NCI-H774 (cell line): ENCODE results near the gene TNFRSF9.

Source experiments
- DNase-seq: peaks from one replicate; lab custom pipeline; 2025; lab: John Stamatoyannopoulos, UW

Gene TNFRSF9

DNA sequence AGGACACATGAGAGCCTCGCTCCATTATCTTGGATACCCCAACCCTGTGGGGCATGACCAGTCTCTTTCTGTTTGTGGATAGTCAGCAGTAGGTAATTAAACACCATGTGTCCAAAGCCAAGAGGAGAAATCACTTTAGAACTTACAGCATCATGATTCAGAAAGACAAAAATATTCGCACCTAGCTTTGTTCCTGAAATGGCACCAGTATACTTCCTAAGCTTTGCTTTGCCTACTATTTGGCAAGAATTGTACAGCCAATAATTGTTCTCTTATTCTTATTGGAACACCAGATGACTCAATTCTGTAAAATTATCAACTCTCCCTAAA is 24.2 kb downstream of the TNFRSF9 start:
- no peak for DNase-seq

DNA sequence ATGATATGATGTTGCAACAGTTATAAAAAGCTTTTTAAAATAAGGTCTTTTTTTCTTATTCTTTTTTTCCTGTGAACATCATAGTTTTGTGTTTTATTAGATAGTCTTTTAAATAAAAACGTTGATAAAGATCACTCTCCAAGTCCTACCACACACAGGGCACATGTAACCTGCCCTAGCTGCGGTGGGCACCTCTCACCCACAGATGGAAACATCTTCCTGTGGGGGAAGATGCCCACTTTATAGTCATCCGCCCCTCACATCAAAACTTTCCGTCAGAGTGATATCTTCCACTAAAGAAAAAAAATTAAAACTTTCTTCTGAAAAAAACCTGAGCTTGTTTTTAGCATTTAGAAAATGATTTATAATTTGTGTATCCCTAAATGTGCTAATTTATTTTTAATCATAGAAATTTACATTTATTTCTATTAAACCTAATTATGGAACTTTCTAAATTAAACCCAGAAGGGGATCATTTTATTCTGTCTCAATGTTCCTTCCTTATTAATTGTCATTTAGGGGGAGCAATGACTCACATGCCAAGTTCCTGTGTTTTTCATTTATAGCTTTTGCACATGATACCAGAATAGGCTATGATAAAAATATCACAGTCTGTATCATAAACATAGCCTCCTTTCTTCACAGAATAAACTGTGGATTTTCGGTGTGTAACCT is 24.7 kb downstream of the TNFRSF9 start:
- no peak for DNase-seq

DNA sequence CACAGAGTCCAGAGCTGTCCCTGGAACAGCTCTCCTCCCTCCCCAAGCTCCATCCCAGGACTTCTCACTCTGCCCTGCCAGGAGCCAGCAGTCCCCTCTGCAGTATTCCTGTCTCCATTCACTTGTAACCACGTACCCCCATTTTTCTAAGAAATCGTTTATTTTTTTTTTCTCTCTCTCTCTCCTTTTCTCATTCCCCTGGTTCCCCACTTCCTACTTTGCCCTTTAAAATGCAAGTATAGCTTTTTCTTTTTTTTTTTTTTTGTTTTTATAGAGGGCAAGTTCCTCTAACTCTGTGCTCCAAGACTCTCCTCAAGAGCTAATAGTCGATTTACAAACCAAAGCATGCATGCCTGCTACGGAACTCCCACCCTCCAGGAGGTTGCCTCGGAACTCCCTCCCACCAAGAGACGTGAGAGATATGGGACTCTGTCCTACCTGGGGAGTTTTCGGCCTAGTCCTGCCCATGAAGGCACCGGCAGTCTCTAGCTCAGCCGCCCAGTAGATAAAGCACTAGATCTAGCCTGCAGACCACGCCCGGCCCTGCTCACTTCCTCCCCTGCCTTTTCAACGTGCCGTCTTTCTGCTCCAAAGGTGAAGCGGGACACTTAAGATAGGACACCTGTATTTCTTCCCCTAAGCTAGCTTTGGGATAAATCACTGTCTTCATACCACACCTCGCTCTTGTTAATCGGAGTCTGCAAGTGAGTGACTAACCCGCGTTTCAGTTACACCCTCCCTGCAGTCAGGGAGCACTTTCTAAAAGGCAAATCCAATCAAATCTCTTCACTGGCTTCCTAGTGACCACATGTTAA is 27.7 kb downstream of the TNFRSF9 start:
- no peak for DNase-seq

DNA sequence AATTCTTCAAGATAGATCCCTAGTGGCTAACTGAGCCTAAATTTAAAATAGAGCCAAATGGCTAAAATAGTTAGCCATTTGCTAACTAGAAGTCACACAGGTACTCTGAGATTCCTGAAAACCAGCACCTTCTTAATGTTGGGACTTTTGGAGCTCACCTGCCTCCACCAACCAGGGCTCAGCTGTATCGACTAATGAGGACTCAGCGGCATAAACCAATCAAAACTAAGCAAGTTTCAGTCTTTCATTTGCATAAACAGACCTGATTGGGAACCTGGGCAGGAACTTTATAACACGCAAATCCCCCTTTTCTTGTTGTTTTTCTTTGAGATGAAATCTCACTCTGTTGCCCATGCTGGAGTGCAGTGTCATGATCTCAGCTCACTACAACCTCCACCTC is 28.5 kb downstream of the TNFRSF9 start:
- DNase-seq = no peak

DNA sequence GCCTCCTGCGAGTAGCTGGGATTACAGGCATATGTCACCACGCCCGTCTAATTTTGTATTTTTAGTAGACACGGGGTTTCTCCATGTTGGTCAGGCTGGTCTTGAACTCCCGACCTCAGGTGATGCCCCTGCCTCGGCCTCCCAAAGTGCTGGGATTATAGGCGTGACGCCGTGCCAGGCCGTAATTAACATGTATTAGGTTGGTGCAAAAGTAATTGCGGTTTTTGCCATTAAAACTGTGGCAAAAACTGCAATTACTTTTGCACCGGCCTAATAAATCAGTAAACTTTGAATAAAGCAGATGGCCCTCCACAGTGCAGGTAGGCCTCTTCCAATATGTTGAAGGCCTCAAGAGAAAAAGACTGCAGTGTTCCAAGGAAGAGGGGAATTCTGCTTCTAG is 35.4 kb downstream of the TNFRSF9 start:
- no peak for DNase-seq

DNA sequence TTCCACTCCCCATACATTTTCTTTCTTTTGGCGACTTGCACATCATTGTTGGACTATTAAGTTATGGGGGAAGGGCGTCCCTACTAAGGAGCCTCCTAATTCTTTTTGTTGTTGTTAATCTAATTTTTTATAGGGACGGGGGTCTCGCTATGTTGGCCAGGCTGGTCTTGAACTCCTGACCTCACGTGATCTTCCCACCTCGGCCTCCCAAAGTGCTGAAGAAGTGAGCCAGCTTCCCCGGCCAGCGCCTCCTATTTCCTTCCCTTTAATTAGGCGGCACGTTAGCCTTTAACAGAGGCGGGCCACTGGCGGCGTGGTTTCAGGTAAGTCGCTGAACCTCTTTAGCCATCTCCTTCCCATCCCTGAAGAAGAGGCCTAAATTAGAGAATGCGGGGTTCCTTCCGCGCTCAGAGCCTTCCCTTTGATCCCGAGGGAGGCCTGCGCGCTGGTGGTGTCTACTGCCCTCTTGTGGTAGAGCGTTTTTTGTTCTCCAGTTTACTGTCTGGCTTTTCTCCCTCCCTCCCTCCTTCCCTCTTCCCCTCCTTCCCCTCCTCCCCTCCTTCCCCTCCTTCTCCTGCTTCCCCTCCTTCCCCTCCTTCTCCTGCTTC is 38.1 kb downstream of the TNFRSF9 start:
- peak; percentile 31 for DNase-seq

DNA sequence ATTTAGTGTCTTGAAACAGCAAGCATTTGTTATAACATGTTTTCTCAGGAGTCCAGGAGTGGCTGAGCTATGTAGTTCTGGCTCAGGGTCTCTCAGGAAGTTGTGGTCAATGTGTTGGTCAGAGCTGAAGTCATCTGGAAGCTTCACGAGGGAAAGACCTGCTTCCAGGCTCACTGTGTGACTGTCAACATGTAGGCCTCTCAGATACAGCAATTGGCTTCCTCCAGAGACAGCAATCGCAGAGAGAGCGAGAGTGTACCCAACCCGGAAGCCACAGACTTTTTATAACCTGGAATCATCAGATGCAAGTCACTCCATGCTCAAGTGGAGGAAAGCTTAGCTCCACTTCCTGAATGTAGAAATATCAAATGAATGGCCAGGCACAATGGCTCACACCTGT is 40.9 kb downstream of the TNFRSF9 start:
- DNase-seq = no peak

DNA sequence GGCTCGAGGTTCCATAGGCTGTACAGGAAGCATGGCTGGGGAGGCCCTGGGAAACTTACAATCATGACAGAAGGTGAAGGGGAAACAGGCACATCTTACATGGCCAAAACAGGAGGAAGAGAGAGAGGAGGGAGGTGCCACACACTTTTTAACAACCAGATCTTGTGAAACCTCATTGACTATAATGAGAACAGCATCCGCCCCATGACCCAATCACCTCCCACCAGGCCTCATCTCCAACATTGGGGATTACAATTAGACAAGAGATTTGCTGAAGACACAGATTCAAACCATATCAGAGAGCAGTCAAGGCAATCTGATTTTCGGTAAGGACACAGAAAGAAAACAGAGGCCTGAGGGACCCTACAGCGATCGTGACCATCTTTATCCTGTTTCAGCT is 41.7 kb downstream of the TNFRSF9 start:
- no peak for DNase-seq

DNA sequence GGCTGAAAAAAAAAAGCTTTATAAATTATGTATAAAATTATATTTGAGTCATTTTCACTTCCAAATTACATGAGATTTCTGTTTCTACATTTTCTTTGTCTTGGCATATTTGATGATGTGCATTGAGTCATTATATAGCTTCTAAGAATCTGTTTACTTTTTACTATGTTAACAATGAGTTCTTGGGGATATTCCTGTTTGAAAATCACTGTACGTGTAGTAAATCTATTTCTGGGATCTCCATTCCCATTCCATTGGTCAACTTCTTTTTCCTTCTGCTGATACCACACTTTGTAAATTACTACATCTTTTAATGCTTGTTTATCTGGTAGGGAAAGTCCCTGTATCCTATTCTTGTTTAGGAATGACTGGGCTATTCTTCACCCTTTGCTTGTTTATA is 43.6 kb downstream of the TNFRSF9 start:
- DNase-seq = no peak

DNA sequence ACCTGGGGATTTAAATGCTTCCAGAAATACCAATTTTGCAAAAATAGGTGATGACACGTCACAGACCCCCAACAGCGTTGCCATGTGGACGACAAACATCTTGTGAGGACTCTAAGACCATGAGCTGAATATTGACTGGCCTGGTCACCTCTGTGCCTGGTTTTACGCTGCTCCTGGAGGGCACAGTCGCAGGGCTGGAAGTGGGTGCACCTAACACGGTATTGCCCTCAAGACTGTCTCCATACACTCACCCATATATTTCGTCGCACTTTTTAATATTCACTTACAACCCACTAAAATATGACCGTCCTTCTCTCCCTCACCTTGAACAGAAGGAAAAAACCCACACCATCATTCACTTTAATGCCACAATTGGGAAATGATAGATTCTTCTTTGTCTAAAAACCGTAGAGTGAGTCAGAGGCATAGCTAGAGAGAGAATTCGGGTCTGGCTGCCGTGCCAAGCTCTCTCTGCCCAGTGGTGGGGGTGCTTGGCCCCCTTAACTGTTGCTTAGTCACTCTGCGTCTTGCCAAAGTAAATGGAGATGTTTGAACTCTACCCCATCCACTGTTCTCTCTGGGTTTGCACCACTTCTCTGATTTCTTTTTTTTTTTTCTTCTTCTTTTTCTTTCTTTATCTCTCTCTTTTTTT is 47.0 kb downstream of the TNFRSF9 start:
- no peak for DNase-seq

DNA sequence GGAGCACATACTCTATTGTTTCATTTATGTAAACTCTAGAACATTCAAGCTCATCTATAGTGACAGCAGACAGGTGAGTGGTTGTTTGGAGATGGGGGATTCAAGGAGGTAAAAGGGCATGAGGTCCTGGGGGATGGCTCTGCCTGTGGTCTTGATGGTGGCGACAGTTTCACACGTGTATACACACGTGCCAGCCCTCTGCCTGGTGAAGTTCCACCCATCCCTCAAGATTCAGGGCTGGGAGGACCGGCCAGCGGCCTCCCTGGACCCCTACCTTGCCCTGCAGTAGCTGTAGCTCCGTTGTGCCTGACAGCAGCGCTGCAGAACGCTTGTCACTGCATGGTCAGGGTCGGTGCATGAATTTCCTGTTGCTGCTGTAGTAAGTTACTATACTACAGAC is 48.8 kb downstream of the TNFRSF9 start:
- no peak for DNase-seq

DNA sequence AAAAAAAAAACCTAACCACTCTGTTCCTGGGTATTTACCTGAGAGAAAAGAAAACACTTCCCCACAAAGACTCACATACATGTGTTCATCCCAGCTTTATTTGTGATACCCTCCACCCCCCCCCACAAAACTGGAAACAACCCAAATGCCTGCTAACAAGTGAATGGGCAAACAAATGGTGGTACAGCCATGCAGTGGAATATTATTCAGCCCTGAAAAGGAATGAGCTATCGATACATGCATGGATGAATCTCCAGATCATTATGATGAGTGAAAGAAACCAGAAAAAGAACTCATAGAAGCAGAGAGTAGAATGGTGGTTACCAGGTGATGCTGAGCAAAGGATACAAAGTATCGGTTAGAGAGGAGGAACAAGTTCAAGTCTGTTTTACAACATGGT is 49.8 kb downstream of the TNFRSF9 start:
- DNase-seq = no peak

DNA sequence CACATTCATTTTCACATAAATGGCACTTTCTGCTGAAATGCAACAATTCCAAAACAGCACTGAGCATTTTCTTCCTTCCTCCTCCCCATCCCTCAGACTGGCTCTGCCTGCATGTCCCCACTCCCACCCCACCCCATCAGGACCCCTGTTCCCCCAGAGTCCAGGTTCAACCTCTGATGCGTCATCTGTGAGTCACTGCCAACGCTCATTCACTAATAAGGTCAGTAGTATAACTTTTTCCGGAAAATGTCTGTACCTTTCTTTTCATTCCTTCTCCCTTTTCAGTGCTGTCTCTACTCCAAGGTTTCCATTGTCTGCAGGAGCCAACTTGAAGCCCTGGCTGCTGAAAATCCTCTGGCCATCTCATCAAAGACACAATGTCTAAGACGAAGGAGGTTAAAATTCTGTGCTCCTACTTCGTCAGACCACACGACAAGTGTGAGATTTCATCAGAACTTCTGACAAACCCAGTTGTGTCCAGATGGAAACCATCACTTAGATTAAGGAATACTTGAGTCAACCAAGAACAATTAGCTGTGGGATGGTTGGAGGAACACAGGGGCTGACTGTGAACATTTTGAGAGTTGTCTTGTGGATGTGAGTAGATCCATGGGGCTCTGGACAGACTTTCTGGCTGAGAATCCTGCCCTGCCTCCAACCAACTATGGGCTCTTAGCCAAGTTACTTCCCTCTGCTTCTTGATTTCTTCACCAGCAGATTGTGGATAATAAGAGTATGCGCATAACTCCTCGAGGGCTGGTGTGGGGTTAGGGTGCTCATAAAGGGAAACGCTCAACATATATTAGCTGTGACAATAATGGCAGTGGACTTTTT is 52.2 kb downstream of the TNFRSF9 start:
- DNase-seq = no peak

DNA sequence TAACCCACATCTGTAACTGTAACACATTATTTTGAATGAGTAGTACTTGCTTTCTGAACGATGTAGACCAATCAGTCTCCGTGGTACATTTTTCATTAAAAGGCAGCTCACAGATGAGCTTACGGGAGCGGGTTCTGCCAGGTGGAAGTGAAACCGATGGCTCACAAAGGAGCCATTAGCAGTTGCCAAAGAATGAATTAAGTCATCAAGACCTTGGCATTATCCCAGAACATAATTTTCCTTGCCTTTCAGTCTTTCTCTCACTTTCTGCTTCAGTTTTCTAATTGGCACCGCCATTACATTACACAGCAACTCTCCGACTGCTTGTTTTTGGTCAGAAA is 54.3 kb downstream of the TNFRSF9 start:
- DNase-seq = peak; percentile 3

DNA sequence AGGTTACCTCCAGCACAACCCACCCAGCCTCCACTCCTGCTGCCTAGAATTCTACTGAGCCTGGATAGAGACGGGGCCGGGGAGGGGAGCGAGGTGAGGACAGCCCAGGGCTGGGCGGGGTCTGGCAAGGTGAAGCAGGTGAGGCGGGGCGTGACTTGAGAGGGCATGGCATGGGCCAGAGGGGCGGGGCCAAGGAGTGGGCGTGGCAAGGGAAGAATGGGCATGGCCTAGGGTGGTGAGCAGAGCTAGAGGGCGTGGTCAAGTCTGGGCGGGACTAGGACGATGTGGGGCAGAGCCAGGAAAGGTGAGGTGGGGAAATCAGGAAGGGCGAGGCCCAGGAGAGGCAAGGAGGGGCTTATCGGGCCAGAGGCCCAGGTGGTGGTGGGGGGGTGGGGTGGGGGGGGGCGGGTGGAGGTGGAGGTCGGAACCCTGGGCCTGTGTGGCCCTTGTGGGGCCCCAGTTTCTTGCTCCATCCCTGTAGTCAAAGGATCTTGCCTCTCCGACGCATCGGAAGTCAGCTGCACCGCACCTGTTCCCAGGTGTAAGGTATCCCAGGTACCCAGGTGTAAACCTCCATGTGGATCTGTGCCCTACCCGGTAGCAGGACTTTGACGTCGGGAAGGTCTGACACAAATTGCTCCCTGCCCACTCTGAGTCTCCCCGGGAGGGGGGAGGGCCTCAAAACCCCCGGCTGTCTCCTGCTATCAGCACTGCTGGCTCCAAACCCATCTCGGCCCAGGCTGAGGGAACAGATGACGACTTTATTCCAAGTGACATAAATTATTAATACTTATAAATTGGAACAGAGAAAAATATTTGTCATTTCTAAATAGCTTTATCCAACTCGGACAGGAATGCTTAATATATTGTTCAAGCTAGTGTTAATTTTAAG is 54.9 kb downstream of the TNFRSF9 start:
- peak; percentile 28 for DNase-seq

DNA sequence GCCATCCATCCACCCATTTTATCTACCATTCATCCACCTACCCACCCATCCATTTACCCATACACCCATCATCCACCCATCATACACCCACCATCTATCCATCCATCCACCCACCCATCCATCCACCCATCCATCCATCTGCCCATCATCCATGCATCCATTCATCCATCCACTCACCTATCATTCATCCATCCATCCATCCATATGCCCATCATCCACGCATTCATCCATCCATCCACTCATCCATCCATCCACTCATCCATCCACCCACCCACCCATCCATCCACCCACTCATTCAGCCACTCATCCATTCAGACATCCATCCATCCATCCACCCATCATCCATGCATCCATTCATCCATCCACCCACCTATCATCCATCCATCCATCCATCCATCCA is 55.9 kb downstream of the TNFRSF9 start:
- DNase-seq = no peak

DNA sequence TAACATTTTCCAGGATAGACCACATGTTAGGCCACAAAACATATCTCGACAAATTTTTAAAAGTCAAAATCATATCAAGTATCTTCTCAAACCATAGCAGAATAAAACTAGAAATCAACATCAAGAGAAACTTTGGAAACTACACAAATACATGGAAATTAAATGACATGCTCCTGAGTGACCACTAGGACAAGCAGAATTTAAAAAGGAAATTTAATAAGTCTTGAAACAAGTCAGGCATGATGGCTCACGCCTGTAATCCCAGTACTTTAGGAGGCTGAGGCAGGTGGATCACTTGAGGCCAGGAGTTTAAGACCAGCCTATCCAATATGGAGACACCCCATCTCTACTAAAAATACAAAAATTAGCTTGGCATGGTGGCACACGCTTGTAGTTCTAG is 61.4 kb downstream of the TNFRSF9 start:
- no peak for DNase-seq

DNA sequence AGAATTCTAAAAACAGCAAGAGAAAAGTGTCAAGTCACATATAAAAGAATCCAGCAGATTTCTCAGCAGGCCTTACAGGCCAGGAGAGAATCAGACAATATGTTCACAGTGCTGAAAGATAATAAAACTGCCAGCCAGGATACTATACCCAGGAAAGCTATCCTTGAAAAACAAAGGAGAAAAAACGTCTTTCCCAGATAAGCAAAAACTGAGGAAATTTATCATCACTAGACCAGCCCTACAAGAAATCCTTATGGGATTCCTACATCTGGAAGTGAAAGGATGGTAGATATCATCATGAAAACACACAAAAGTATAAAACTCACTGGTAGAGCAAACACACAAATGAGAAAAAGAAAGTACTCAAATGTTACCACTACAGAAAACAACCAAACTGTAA is 62.6 kb downstream of the TNFRSF9 start:
- DNase-seq = no peak

DNA sequence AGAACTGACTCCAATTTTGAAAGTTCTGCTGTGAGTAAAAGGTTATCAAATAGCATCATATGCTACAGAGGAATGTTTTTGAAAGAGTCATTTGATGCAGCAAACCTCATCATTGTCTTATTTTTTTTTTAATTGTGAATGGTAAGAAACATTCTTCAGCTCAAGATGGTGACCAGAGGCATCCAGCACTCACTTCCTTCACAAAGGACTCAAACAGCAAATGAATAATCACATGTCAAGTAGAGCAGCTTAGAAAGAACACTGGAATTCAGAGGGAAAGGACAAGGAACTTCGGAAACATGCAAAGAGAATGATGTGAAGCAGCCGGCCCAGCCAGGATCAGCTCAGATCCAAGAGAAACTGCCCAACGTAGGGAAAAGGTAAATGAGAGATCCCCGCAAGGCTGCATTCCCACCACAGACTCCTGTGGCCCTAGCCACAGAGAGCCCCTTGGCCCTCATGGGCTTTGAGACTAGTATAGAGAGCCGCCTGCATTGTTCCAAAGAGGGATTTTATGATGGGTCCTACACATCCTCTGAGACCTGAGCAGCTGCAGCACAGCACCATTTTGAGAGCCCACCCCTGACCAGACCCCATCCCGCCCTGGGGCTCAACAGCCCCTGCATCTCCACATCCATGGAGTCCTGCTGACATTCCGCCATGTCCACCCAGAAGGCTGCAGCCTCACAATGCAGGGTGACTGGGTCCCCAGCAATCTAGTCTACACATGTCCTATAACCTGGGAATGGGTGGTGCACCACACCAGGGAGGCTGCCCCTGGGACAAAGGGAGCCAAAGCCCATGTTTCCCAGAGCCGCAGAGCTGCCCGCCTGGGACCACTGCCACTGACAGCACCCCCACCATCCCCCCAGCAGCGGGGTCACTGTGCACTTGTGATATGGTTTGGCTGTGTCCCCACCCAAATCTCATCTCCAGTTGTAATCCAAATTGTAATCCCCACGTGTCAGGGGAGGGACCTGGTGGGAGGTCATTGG is 66.5 kb downstream of the TNFRSF9 start:
- DNase-seq = no peak

DNA sequence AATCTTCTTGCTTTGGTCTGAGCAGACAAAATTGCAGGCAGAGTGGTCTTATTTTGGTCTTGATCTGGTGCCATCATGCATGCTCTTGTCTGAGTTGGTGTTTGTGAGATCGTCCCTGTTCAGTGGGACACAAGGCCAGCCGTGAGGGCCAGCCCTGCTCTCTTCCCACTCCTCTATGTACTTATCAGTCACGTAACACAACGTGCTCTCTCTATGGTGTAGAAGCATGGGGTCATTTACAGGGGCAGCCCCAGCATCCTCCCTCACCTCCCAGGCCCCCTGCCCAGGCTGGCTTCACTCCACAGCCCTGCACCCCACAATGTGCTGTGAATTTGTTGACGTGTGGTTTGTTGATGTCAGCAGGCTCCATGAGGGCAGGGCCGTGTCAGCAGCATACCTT is 69.5 kb downstream of the TNFRSF9 start:
- no peak for DNase-seq
